H1 (cell line): ENCODE measurements around the gene PTH1R.
A peak's percentile ranks its signal among the peaks of the same experiment; 100 is the strongest.

Experiments
- EZH2 ChIP-seq: fragments of 200-600 bp; sonication (generic); IDR thresholded peaks from 2 replicates; pipeline ENCODE4 v1.7.1; 2012; ENCODE audit warnings: low read depth, mild to moderate bottlenecking, moderate library complexity, low read length, inconsistent platforms; ENCODE audit not compliant: severe bottlenecking
- GABPA ChIP-seq: IDR thresholded peaks from 2 replicates; pipeline ENCODE4 v1.6.1; 2011; ENCODE audit warnings: mild to moderate bottlenecking, low read length, moderate library complexity, borderline replicate concordance; ENCODE audit not compliant: insufficient read depth
- JUND ChIP-seq: IDR thresholded peaks from 2 replicates; pipeline ENCODE4 v1.6.1; 2011; ENCODE audit warnings: mild to moderate bottlenecking, improper control_type of control experiment, low read length
- KDM5A ChIP-seq: fragments of 200-600 bp; IDR thresholded peaks from 2 replicates; pipeline ENCODE4 v1.7.1; 2012; ENCODE audit warnings: mild to moderate bottlenecking, low read length, inconsistent platforms, mixed read lengths
- MAFK ChIP-seq: IDR thresholded peaks from 2 replicates; pipeline ENCODE4 v1.6.1; 2012; ENCODE audit warnings: low read depth, mild to moderate bottlenecking, improper control_type of control experiment, low read length
- NANOG ChIP-seq: IDR thresholded peaks from 2 replicates; pipeline ENCODE4 v1.6.1; 2011; ENCODE audit warnings: low read length, low read depth, mild to moderate bottlenecking, inconsistent platforms; ENCODE audit not compliant: insufficient read depth, poor library complexity, severe bottlenecking
- POLR2A ChIP-seq, 2 experiments: IDR thresholded peaks; 1 replicate in 1 of 2; 2 replicates in 1 of 2; pipeline ENCODE4 v1.6.1; 2011; ENCODE audit warnings: low read depth in 2 of 2, low read length in 2 of 2, mild to moderate bottlenecking in 2 of 2; ENCODE audit errors: control extremely low read depth in 1 of 2
- RFX5 ChIP-seq: IDR thresholded peaks from 2 replicates; pipeline ENCODE4 v1.6.1; 2011; ENCODE audit warnings: low read depth, low read length, improper control_type of control experiment, borderline replicate concordance
- YY1 ChIP-seq: IDR thresholded peaks from 2 replicates; pipeline ENCODE4 v1.6.1; 2011; ENCODE audit warnings: low read depth, mild to moderate bottlenecking, low read length
- TF ChIP-seq, protein P1 (sequence below), 3 experiments: IDR thresholded peaks; 1 replicate in 2 of 3; 2 replicates in 1 of 3; pipeline versions ENCODE4 v1.5.1 to v1.6.1; 2011; ENCODE audit warnings: low read length in 3 of 3, mild to moderate bottlenecking in 3 of 3, inconsistent platforms in 2 of 3, low read depth in 1 of 3, moderate library complexity in 1 of 3; ENCODE audit not compliant: insufficient read depth in 1 of 3; ENCODE audit errors: control extremely low read depth in 1 of 3
- TF ChIP-seq, protein P2 (sequence below): IDR thresholded peaks from 2 replicates; pipeline ENCODE4 v1.6.1; 2011; ENCODE audit warnings: low read length, improper control_type of control experiment

DNA sequence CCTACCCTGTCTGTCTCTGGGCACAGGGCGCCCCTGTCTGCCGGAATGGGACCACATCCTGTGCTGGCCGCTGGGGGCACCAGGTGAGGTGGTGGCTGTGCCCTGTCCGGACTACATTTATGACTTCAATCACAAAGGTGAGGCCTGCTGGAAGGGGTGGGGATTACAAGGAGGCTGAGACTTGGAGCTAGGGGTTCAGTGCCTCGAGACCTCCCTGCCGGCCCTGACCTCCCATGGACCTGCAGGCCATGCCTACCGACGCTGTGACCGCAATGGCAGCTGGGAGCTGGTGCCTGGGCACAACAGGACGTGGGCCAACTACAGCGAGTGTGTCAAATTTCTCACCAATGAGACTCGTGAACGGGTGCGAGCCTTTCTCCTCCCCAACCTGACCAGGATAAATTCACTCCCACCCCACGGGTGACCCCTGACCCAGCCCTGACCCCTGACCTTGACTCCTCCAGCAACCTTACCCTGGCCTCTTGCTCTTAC is 20.4 kb downstream of the PTH1R start:
- no peak for TF ChIP-seq POLR2A (IDR thresholded peaks at IDR 0.05; ENCODE audit: control extremely low read depth in 1 of 2, low read depth in 2 of 2, low read length in 2 of 2)
- no peak for TF ChIP-seq NANOG
- TF ChIP-seq, protein P1, sequence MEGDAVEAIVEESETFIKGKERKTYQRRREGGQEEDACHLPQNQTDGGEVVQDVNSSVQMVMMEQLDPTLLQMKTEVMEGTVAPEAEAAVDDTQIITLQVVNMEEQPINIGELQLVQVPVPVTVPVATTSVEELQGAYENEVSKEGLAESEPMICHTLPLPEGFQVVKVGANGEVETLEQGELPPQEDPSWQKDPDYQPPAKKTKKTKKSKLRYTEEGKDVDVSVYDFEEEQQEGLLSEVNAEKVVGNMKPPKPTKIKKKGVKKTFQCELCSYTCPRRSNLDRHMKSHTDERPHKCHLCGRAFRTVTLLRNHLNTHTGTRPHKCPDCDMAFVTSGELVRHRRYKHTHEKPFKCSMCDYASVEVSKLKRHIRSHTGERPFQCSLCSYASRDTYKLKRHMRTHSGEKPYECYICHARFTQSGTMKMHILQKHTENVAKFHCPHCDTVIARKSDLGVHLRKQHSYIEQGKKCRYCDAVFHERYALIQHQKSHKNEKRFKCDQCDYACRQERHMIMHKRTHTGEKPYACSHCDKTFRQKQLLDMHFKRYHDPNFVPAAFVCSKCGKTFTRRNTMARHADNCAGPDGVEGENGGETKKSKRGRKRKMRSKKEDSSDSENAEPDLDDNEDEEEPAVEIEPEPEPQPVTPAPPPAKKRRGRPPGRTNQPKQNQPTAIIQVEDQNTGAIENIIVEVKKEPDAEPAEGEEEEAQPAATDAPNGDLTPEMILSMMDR (IDR thresholded peaks at IDR 0.05; ENCODE audit: control extremely low read depth in 1 of 3, insufficient read depth in 1 of 3, low read depth in 1 of 3, low read length in 3 of 3): peak in 2 of 3 experiments; percentile 32 to 66; a peak in 3 of 4 replicates
- TF ChIP-seq YY1: no peak
- TF ChIP-seq EZH2: no peak
- TF ChIP-seq, protein P2, sequence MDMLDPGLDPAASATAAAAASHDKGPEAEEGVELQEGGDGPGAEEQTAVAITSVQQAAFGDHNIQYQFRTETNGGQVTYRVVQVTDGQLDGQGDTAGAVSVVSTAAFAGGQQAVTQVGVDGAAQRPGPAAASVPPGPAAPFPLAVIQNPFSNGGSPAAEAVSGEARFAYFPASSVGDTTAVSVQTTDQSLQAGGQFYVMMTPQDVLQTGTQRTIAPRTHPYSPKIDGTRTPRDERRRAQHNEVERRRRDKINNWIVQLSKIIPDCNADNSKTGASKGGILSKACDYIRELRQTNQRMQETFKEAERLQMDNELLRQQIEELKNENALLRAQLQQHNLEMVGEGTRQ: no peak
- no peak for TF ChIP-seq KDM5A
- TF ChIP-seq GABPA: no peak
- no peak for TF ChIP-seq JUND
- TF ChIP-seq RFX5: no peak
- no peak for TF ChIP-seq MAFK
